GM12891 (cell line): ENCODE measurements around the gene KCNJ1.

Experiments used
- DNase-seq: peaks from one replicate; pipeline ENCODE4 v3.0.0; 2011; ENCODE audit warnings: low spot score; ENCODE audit not compliant: insufficient read length
- FAIRE-seq: peaks from 2 replicates; lab custom pipeline; 2011; peaks lifted over from hg19 to GRCh38; lab: Jason Lieb, UNC
- PAX5 ChIP-seq: IDR thresholded peaks from 2 replicates; pipeline ENCODE4 v1.6.1; 2011; ENCODE audit warnings: low read length, moderate library complexity, mild to moderate bottlenecking; ENCODE audit not compliant: insufficient read depth, severe bottlenecking
- POLR2A ChIP-seq: IDR thresholded peaks from 2 replicates; pipeline ENCODE4 v1.6.1; 2011; ENCODE audit warnings: low read depth, low read length, control low read depth
- POLR2AphosphoS5 ChIP-seq: IDR thresholded peaks from 2 replicates; pipeline ENCODE4 v1.6.1; 2011; ENCODE audit warnings: low read depth, low read length, control low read depth
- POU2F2 ChIP-seq: IDR thresholded peaks from 2 replicates; pipeline ENCODE4 v1.6.1; 2011; ENCODE audit warnings: low read depth, mild to moderate bottlenecking, control low read depth, low read length, moderate library complexity
- SPI1 ChIP-seq: IDR thresholded peaks from 2 replicates; pipeline ENCODE4 v1.6.1; 2011; ENCODE audit warnings: low read depth, low read length, control low read depth
- TAF1 ChIP-seq: IDR thresholded peaks from 2 replicates; pipeline ENCODE4 v1.6.1; 2011; ENCODE audit warnings: low read depth, low read length, control low read depth

The KCNJ1 gene

DNA sequence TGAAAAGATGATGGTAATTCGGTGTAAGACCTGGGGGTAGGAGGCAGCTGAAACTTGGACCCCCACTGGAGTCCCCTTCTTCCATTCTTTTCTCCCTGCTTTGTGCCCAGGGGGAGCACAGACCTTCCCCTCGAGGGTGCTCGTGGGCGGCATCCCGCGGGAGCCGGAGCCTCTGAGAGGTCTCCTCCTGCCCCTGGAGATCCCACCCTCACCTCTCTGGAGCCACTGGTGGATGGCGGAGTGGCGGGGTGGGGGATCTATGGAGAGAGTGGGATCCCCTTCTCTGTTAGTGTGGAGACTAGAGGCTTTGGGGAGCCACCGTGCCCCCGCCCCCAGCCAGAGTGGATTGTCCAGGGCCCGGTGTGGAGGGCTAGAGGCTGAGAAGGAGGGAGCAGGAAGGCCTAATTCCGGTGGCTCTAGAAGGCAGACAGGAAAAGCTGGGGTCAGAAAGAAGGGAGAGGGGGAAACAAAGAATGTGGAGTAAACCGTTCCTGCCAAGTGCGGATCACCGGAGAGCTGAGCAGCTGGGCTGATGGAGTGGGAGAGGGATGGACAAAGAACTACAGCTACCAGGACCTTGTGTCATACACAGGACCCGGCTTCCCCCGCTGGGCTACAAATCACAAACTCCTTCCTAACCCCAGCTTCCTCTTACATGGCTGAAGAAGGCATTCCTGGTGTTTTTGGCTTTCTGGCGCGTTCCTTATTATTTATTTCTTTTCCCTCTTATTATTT is 41.9 kb downstream of the KCNJ1 start:
- TF ChIP-seq POU2F2: no peak
- no peak for TF ChIP-seq POLR2A
- no peak for TF ChIP-seq SPI1
- TF ChIP-seq PAX5: no peak
- TF ChIP-seq POLR2AphosphoS5: no peak
- TF ChIP-seq TAF1: no peak
- FAIRE-seq (no peak), DNase-seq (no peak)

DNA sequence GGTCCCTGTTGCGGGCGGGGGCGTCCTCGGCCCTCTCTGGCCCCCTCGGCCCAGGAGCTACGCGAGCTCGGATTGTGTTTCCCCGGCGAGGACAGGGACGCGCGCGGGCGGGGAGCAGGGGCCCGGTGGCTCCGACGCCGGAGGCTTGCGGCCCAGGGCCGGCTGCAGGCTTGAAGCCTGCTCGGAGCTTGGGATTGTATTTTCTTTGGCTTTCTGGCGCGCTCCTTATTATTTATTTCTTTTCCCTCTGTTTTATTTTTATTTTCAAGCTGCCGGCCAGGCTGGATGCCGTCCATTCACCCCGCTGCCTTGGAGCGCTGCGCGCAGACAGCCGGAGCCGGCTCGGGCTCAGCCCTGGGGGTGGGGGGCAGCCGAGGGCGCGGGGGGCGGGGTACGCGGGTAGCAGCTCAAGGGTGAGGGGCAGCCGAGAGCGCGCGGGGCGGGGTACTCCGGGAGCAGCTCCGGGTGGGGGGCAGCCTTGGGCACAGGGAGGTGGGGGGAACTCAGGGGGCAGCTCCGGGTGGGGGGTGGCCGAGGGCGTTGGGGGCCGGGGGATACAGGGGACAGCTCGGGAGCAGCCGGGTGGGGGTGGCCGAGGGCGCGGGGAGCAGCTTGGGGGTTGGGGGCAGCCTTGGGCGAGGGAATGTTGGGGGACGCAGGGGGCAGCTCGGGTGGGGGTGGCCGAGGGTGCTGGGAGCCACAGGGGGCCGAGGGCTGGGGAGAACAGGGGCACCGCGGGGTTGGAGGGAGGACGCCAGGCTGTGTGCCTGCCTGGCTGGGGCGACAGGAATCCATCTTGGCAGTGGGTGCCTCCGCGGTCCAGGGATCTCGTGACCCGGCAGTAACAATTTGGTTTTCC is 42.7 kb downstream of the KCNJ1 start:
- TF ChIP-seq POU2F2 (no peak), TAF1 (no peak), POLR2AphosphoS5 (no peak), PAX5 (no peak), POLR2A (no peak), SPI1 (no peak)
- FAIRE-seq: no peak
- no peak for DNase-seq

DNA sequence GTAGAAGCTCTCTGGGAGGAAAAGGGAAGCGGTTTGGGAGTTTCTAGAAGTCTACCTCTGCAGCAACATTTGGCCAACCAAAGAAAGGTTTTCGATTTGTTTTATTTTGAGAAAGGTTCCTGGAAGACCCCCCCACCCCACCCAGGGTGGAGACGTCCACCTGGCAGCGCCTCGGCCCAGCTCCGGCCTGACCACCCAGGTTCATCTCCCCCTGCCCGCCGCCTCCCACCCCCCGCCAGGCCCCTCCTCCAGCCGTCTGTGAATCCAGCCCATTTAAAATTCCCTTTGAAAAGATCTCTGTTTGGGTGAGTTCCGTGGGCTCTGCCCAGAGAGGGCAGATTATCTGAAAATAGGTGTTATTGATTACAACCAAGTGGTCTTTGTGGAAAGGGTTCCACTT is 43.3 kb downstream of the KCNJ1 start:
- no peak for DNase-seq
- FAIRE-seq: no peak
- TF ChIP-seq POLR2AphosphoS5: no peak
- TF ChIP-seq TAF1: no peak
- no peak for TF ChIP-seq PAX5
- TF ChIP-seq POLR2A: no peak
- TF ChIP-seq SPI1: no peak
- no peak for TF ChIP-seq POU2F2

DNA sequence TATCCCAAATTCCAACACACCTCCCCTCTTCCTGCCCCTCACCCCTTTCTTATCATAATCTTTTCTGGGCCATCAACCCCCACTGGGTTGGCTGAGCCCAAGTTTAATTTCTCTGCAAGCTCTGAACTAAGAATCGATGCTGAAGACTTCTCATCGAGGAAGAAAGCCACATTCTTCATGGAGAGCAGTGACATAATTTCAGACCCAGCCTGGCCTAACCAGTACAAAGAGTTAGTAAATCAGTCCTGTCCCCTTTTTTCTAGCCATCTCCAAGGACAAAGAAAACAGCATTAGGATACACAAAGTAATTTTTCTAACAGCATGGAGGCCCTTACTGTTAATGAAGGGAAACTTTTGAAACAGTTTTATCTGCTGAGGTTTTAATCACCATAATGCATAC is 45.0 kb downstream of the KCNJ1 start:
- DNase-seq (no peak), FAIRE-seq (no peak)
- no peak for TF ChIP-seq POU2F2
- no peak for TF ChIP-seq SPI1
- no peak for TF ChIP-seq POLR2A
- TF ChIP-seq TAF1: no peak
- TF ChIP-seq POLR2AphosphoS5: no peak
- TF ChIP-seq PAX5: no peak

DNA sequence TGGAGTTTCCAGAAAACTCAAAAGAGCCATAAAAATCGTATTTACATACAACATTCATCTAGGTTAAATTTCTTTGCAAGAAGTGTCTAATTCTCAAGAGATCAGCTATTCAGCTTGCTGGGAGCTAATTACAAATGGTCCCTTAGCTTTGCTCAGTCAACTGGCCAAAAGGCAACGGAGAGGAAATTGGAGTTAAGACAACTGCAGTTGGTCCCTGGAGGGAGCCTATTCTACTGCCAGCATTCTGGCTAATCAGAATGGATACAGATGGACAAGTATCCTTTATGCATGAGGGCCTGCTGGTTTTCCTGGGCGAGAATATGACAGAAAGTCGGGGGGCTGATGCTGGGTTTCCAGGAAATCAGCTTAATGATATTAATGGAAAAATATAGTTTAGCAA is 45.5 kb downstream of the KCNJ1 start:
- FAIRE-seq (peak; percentile 9), DNase-seq (no peak)
- TF ChIP-seq POLR2A (no peak), PAX5 (no peak), TAF1 (no peak), POLR2AphosphoS5 (no peak), SPI1 (no peak)

DNA sequence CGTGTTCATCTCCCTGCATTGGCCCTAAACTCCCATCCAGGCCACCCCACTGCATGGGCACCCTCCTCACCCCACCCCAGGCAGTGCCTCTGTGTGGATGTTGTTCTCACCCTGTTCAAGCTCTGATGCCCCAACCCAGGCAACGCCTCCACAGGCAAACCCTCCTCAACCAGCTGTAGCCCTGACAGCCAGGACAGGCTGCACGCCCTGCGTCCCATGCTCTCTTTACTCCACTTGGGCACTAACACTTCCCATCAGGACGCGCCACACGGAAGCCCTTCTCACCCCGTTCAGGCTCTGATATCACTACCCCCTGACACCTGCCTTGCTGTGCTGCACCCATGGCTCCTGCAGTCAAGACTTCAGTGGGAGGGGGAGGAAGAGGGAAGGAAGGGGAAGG is 47.9 kb downstream of the KCNJ1 start:
- DNase-seq (no peak), FAIRE-seq (no peak)
- TF ChIP-seq TAF1 (no peak), POLR2A (no peak), POLR2AphosphoS5 (no peak), POU2F2 (no peak), SPI1 (no peak), PAX5 (no peak)

DNA sequence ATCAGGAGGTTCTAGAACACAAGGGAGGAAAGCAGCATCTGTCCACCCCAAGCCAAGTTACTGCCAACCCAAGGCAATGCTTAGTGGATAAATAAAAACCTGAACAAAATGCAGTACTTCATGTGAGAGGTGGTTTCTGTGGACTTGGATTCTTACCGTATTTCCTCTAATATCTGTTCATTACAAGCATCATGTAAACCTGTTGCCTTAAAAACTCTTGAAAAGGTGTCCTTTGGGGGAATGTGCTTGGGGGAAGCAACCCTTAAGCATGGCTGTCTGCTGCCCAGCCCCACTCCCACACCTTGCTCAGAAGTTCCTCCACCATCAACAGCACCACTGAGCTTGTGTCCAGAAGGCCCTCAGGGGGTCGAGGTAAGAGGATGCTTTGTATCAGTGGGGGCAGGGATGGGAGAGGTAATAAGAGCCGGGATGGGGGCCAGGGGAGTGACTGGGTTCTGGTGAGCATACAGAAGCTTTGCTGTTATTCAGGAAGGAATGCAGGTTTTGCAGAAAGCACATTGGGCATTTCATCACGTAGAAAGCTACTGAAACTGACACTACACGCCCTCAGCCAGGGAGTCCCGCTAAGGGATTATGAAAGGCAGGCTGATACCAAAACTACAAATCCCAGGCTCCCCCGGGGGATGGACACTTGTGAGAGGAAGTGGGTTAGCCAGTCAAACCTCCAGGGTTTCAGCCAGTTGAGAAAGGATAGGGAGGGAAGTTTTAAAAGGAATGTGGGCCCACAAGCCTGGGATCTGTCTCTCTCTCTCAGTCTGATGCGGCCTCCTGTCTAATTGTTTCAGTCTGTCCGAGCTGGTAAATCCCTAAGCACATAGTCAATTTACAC is 52.0 kb downstream of the KCNJ1 start:
- DNase-seq: no peak
- TF ChIP-seq TAF1 (no peak), POLR2A (no peak), POLR2AphosphoS5 (no peak), SPI1 (no peak; the same call in 1 of the 2 replicates), PAX5 (no peak), POU2F2 (no peak)
- no peak for FAIRE-seq

DNA sequence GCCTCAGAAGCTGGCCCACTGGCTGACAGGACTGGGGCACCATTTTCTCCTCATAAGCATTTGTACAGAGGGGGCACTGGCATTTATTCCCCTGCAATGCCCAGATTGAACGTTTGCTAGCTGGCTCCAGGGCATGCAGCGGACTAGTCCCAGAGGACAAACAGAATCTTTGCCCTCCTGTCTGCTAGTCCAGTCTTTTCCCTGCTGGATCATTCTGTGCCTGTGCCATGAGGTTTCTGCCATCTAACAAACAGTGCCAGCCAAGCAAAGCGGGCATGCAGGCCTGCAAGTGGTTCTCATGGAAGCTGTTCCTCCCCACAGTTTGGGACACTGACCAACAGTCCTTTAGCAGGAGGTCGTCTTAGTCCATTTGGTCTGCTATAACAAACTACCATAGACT is 53.4 kb downstream of the KCNJ1 start:
- no peak for TF ChIP-seq POLR2A
- TF ChIP-seq SPI1: no peak
- no peak for TF ChIP-seq PAX5
- TF ChIP-seq TAF1: no peak
- TF ChIP-seq POU2F2: no peak
- no peak for TF ChIP-seq POLR2AphosphoS5
- FAIRE-seq (no peak), DNase-seq (no peak)

DNA sequence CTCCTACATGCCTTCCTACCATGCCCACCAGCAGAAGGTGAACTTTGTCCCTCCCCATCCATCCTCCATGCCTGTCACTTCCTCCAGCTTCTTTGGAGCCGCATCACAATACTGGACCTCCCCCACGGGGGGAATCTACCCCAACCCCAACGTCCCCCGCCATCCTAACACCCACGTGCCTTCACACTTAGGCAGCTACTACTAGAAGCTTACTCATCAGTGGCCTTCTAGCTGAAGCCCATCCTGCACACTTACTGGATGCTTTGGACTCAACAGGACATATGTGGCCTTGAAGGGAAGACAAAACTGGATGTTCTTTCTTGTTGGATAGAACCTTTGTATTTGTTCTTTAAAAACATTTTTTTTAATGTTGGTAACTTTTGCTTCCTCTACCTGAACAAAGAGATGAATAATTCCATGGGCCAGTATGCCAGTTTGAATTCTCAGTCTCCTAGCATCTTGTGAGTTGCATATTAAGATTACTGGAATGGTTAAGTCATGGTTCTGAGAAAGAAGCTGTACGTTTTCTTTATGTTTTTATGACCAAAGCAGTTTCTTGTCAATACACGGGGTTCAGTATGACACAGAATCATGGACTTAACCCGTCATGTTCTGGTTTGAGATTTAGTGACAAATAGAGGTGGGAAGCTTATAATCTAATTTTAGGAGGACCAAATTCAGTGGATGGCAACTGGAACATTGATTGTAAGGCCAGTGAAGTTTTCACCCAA is 56.1 kb downstream of the KCNJ1 start:
- TF ChIP-seq POLR2AphosphoS5 (no peak), POLR2A (no peak), POU2F2 (no peak), PAX5 (no peak), TAF1 (no peak), SPI1 (no peak)
- no peak for DNase-seq
- FAIRE-seq: no peak
